Sigmoid colon (tissue), 3 donors: ENCODE measurements around the gene ORMDL1.

Experiments
- POLR2A ChIP-seq, 2 donors: fragments of 450-650 bp; IDR thresholded peaks; one replicate each; pipeline ENCODE4 v1.6.1; 2016; ENCODE audit warnings: antibody characterized with exemption in 2 of 2, mild to moderate bottlenecking in 2 of 2, moderate library complexity in 2 of 2
- TF ChIP-seq, protein P1 (sequence below), 4 experiments: fragments of 450-650 bp in 3 of 4; fragments of 200-600 bp in 1 of 4; IDR thresholded peaks; one replicate each; pipeline ENCODE4 v1.5.1; 2016 to 2019; ENCODE audit warnings: antibody characterized with exemption in 4 of 4, mild to moderate bottlenecking in 3 of 4, moderate library complexity in 2 of 4

- TF ChIP-seq, protein P1, sequence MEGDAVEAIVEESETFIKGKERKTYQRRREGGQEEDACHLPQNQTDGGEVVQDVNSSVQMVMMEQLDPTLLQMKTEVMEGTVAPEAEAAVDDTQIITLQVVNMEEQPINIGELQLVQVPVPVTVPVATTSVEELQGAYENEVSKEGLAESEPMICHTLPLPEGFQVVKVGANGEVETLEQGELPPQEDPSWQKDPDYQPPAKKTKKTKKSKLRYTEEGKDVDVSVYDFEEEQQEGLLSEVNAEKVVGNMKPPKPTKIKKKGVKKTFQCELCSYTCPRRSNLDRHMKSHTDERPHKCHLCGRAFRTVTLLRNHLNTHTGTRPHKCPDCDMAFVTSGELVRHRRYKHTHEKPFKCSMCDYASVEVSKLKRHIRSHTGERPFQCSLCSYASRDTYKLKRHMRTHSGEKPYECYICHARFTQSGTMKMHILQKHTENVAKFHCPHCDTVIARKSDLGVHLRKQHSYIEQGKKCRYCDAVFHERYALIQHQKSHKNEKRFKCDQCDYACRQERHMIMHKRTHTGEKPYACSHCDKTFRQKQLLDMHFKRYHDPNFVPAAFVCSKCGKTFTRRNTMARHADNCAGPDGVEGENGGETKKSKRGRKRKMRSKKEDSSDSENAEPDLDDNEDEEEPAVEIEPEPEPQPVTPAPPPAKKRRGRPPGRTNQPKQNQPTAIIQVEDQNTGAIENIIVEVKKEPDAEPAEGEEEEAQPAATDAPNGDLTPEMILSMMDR (IDR thresholded peaks at IDR 0.05): no peak
- TF ChIP-seq POLR2A (IDR thresholded peaks at IDR 0.05): no peak
Measured at GRCh38 chr2:189794310-189794709, 10.2 kb upstream of the ORMDL1 start.
